ENCODE data around the gene EEF2.
"Not testable (repeated sequence)": the region's sequence is repeated elsewhere in the genome, so short reads cannot be mapped to it uniquely, and the experiment has no call there.

Gene EEF2

GRCh38 chr19:3968556-3969434 lies 16.5 kb downstream of the EEF2 start:
- no peak for DNase-seq

GRCh38 chr19:3967983-3968382 lies 17.3 kb downstream of the EEF2 start:
- not testable (repeated sequence) for DNase-seq

- no peak for DNase-seq
Observed at GRCh38 chr19:3966051-3967017, 18.9 kb downstream of the EEF2 start.

- DNase-seq, result no peak
Observed at GRCh38 chr19:3964256-3965194, 20.7 kb downstream of the EEF2 start.

- DNase-seq, result no peak
Observed at GRCh38 chr19:3963458-3964255, 21.6 kb downstream of the EEF2 start.

GRCh38 chr19:3961007-3961406 lies 24.3 kb downstream of the EEF2 start:
- no peak for DNase-seq

- no peak for DNase-seq
Observed at GRCh38 chr19:3959766-3960131, 25.5 kb downstream of the EEF2 start.

- DNase-seq, result no peak
Observed at GRCh38 chr19:3958836-3959765, 26.2 kb downstream of the EEF2 start.

GRCh38 chr19:3955688-3956087 lies 29.6 kb downstream of the EEF2 start:
- no peak for DNase-seq

- DNase-seq, result not testable (repeated sequence)
Observed at GRCh38 chr19:3955276-3955675, 30.0 kb downstream of the EEF2 start.

GRCh38 chr19:3954107-3954506 lies 31.2 kb downstream of the EEF2 start:
- no peak for DNase-seq

GRCh38 chr19:3952755-3953276 lies 32.4 kb downstream of the EEF2 start:
- not testable (repeated sequence) for DNase-seq

GRCh38 chr19:3950871-3951861 lies 34.1 kb downstream of the EEF2 start:
- DNase-seq, result no peak

GRCh38 chr19:3949997-3950859 lies 35.0 kb downstream of the EEF2 start:
- DNase-seq, result no peak

- DNase-seq, result no peak
Observed at GRCh38 chr19:3949294-3949693, 36.0 kb downstream of the EEF2 start.

GRCh38 chr19:3947316-3947933 lies 37.8 kb downstream of the EEF2 start:
- not testable (repeated sequence) for DNase-seq

- no peak for DNase-seq
Observed at GRCh38 chr19:3945838-3946237, 39.4 kb downstream of the EEF2 start.

Data from activated CD4-positive, alpha-beta T cell treated with anti-CD3 and anti-CD28 coated beads, Interleukin-2, amount 50 U/mL, for 4 hours (primary cell).